HEK293 (cell line): ENCODE results near the gene FAM174B.

Experiments used
- CTCF ChIA-PET: fragments of 350-600 bp; formaldehyde crosslinking; extraction: SDS; loops from one replicate; lab custom pipeline; 2021; ENCODE audit warnings: antibody characterized with exemption; lab: Yijun Ruan, JAX
- POLR2A ChIA-PET: fragments of 300-600 bp; formaldehyde crosslinking; extraction: SDS; loops from one replicate; lab custom pipeline; 2020; ENCODE audit warnings: antibody characterized with exemption, inconsistent platforms; lab: Yijun Ruan, JAX
- H3K27ac ChIP-seq: fragments of 200-500 bp; sonication (Bioruptor generic); 2 replicates; pipeline ENCODE4 v1.5.1; 2014; ENCODE audit warnings: low read depth, low read length, control low read depth, inconsistent platforms; ENCODE audit errors: extremely low read depth
- H3K36me3 ChIP-seq, 2 experiments: fragments of 200-500 bp in 1 of 2; sonication (Bioruptor generic) in 1 of 2; 1 replicate in 1 of 2; 2 replicates in 1 of 2; pipeline ENCODE4 v1.5.1; 2014 to 2017; ENCODE audit warnings: inconsistent platforms in 2 of 2, low read length in 2 of 2; ENCODE audit not compliant: control insufficient read depth in 2 of 2, insufficient read depth in 1 of 2
- H3K4me1 ChIP-seq: fragments of 200-500 bp; sonication (Bioruptor generic); 2 replicates; pipeline ENCODE4 v1.5.1; 2014; ENCODE audit warnings: mild to moderate bottlenecking, low read length, inconsistent platforms; ENCODE audit not compliant: control insufficient read depth, insufficient read depth
- H3K4me3 ChIP-seq: 2 replicates; pipeline ENCODE4 v1.5.1; 2011; ENCODE audit warnings: low read depth, mild to moderate bottlenecking, control low read depth, low read length, moderate library complexity
- H3K9me3 ChIP-seq: fragments of 200-500 bp; sonication (Bioruptor generic); 2 replicates; pipeline ENCODE4 v1.5.1; 2014; ENCODE audit warnings: low read depth, low read length, inconsistent platforms; ENCODE audit not compliant: control insufficient read depth, insufficient read depth
- GLIS1 ChIP-seq: fragments of 450-650 bp; formaldehyde crosslinking; IDR thresholded peaks from 2 replicates; pipeline ENCODE4 v1.5.1; 2016; ENCODE audit warnings: missing biosample characterization, missing genetic modification characterization
- HOXA7 ChIP-seq: sonication (generic); formaldehyde crosslinking; IDR thresholded peaks from 2 replicates; pipeline ENCODE4 v1.8.1; 2022; ENCODE audit warnings: missing genetic modification reagents, borderline replicate concordance
- IKZF3 ChIP-seq: fragments of 450-650 bp; IDR thresholded peaks from 2 replicates; pipeline ENCODE4 v1.5.0; 2018; ENCODE audit warnings: missing biosample characterization, mild to moderate bottlenecking, missing genetic modification characterization, moderate library complexity
- KLF7 ChIP-seq: fragments of 450-650 bp; formaldehyde crosslinking; IDR thresholded peaks from 2 replicates; pipeline ENCODE4 v1.5.1; 2016; ENCODE audit warnings: missing biosample characterization, missing genetic modification characterization, borderline replicate concordance
- TCF7L2 ChIP-seq: IDR thresholded peaks from 2 replicates; pipeline ENCODE4 v1.6.1; 2011; ENCODE audit warnings: low read depth, mild to moderate bottlenecking, inconsistent platforms, low read length, moderate library complexity, borderline replicate concordance
- ZBTB7A ChIP-seq: fragments of 450-650 bp; formaldehyde crosslinking; IDR thresholded peaks from 2 replicates; pipeline ENCODE4 v1.5.1; 2016; ENCODE audit warnings: low read depth, missing biosample characterization, missing genetic modification characterization
- ZNF140 ChIP-seq: fragments of 450-650 bp; formaldehyde crosslinking; IDR thresholded peaks from 2 replicates; pipeline ENCODE4 v1.5.1; 2016; ENCODE audit warnings: missing biosample characterization, missing genetic modification characterization
- ZNF16 ChIP-seq: fragments of 450-650 bp; formaldehyde crosslinking; IDR thresholded peaks from 2 replicates; pipeline ENCODE4 v1.5.1; 2016; ENCODE audit warnings: low read depth, missing biosample characterization, missing genetic modification characterization
- ZNF2 ChIP-seq: fragments of 450-650 bp; formaldehyde crosslinking; IDR thresholded peaks from 2 replicates; pipeline ENCODE4 v1.5.1; 2016; ENCODE audit warnings: missing biosample characterization, missing genetic modification characterization
- ZNF302 ChIP-seq: fragments of 450-650 bp; formaldehyde crosslinking; IDR thresholded peaks from 2 replicates; pipeline ENCODE4 v1.5.1; 2016; ENCODE audit warnings: missing biosample characterization, missing genetic modification characterization, low read depth
- ZNF366 ChIP-seq: fragments of 450-650 bp; formaldehyde crosslinking; conservative IDR thresholded peaks from 2 replicates; pipeline ENCODE4 v1.5.1; 2016; ENCODE audit warnings: missing biosample characterization, missing genetic modification characterization
- ZNF513 ChIP-seq: fragments of 450-650 bp; IDR thresholded peaks from 2 replicates; pipeline ENCODE4 v1.5.1; 2018; ENCODE audit warnings: missing biosample characterization, missing genetic modification characterization
- ZNF514 ChIP-seq: fragments of 450-650 bp; formaldehyde crosslinking; IDR thresholded peaks from 2 replicates; pipeline ENCODE4 v1.5.1; 2016; ENCODE audit warnings: missing biosample characterization, missing genetic modification characterization
- ZNF544 ChIP-seq: fragments of 450-650 bp; formaldehyde crosslinking; IDR thresholded peaks from 2 replicates; pipeline ENCODE4 v1.5.0; 2017; ENCODE audit warnings: missing biosample characterization, missing genetic modification characterization
- ZNF585B ChIP-seq: fragments of 450-650 bp; formaldehyde crosslinking; IDR thresholded peaks from 2 replicates; pipeline ENCODE4 v1.5.1; 2016; ENCODE audit warnings: missing biosample characterization, missing genetic modification characterization
- ZNF785 ChIP-seq: fragments of 450-650 bp; formaldehyde crosslinking; IDR thresholded peaks from 2 replicates; pipeline ENCODE4 v1.5.1; 2016; ENCODE audit warnings: missing biosample characterization, missing genetic modification characterization
- ZNF843 ChIP-seq: fragments of 450-650 bp; formaldehyde crosslinking; IDR thresholded peaks from 2 replicates; pipeline ENCODE4 v1.5.1; 2016; ENCODE audit warnings: missing biosample characterization, missing genetic modification characterization
- TF ChIP-seq, protein P1 (sequence below): fragments of 450-650 bp; formaldehyde crosslinking; IDR thresholded peaks from 2 replicates; pipeline ENCODE4 v1.5.1; 2016; ENCODE audit warnings: missing biosample characterization, missing genetic modification characterization
- TF ChIP-seq, protein P2 (sequence below): fragments of 450-650 bp; formaldehyde crosslinking; IDR thresholded peaks from 2 replicates; pipeline ENCODE4 v1.5.1; 2017; ENCODE audit warnings: missing biosample characterization, missing genetic modification characterization
- TF ChIP-seq, protein P3 (sequence below): fragments of 450-650 bp; formaldehyde crosslinking; IDR thresholded peaks from 2 replicates; pipeline ENCODE4 v1.5.1; 2016; ENCODE audit warnings: missing biosample characterization, missing genetic modification characterization
- TF ChIP-seq, protein P4 (sequence below): fragments of 450-650 bp; formaldehyde crosslinking; IDR thresholded peaks from 2 replicates; pipeline ENCODE4 v1.5.1; 2016; ENCODE audit warnings: missing biosample characterization, missing genetic modification characterization

Gene FAM174B

GRCh38 chr15:92597548-92597947 is 58.0 kb downstream of the FAM174B start (continued):
- no peak for TF ChIP-seq ZBTB7A

DNA sequence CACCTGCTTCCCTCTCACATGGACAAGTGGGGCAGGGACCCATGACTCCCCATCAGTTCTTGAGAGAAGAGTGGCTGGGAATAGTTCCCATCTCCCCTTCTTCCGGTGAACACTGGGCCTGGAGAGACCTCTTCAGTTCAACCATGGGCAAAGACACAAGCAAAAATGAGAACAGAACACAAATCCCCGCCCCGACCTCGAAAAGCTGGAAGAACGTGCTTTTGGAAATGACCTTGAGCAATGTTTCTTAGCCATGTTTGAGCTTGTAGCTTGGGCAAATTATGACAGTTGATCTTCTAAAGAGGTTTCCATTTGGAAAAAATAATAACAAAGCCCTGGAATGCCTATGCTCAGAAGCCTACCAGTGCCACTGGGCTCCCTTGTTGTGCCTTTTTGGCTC is 59.0 kb downstream of the FAM174B start:
- Histone ChIP-seq H3K4me3 (no peak overlapping the region), H3K9me3 (no peaks in the 10 kb centered on the region), H3K27ac (no peak overlapping the region), H3K4me1 (no peaks in the 10 kb centered on the region), H3K36me3 (no peaks in the 10 kb centered on the region)
- ChIA-PET CTCF (no interaction called here), POLR2A (no interaction called here)
- no peak for TF ChIP-seq ZNF843 (tag by site-specific recombination)
- no peak for TF ChIP-seq GLIS1 (tag by site-specific recombination)
- TF ChIP-seq ZNF785 = no peak
- TF ChIP-seq, protein P1, sequence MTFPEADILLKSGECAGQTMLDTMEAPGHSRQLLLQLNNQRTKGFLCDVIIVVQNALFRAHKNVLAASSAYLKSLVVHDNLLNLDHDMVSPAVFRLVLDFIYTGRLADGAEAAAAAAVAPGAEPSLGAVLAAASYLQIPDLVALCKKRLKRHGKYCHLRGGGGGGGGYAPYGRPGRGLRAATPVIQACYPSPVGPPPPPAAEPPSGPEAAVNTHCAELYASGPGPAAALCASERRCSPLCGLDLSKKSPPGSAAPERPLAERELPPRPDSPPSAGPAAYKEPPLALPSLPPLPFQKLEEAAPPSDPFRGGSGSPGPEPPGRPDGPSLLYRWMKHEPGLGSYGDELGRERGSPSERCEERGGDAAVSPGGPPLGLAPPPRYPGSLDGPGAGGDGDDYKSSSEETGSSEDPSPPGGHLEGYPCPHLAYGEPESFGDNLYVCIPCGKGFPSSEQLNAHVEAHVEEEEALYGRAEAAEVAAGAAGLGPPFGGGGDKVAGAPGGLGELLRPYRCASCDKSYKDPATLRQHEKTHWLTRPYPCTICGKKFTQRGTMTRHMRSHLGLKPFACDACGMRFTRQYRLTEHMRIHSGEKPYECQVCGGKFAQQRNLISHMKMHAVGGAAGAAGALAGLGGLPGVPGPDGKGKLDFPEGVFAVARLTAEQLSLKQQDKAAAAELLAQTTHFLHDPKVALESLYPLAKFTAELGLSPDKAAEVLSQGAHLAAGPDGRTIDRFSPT (tag by site-specific recombination) = no peak
- TF ChIP-seq, protein P2, sequence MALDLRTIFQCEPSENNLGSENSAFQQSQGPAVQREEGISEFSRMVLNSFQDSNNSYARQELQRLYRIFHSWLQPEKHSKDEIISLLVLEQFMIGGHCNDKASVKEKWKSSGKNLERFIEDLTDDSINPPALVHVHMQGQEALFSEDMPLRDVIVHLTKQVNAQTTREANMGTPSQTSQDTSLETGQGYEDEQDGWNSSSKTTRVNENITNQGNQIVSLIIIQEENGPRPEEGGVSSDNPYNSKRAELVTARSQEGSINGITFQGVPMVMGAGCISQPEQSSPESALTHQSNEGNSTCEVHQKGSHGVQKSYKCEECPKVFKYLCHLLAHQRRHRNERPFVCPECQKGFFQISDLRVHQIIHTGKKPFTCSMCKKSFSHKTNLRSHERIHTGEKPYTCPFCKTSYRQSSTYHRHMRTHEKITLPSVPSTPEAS (tag by site-specific recombination) = no peak
- TF ChIP-seq, protein P3, sequence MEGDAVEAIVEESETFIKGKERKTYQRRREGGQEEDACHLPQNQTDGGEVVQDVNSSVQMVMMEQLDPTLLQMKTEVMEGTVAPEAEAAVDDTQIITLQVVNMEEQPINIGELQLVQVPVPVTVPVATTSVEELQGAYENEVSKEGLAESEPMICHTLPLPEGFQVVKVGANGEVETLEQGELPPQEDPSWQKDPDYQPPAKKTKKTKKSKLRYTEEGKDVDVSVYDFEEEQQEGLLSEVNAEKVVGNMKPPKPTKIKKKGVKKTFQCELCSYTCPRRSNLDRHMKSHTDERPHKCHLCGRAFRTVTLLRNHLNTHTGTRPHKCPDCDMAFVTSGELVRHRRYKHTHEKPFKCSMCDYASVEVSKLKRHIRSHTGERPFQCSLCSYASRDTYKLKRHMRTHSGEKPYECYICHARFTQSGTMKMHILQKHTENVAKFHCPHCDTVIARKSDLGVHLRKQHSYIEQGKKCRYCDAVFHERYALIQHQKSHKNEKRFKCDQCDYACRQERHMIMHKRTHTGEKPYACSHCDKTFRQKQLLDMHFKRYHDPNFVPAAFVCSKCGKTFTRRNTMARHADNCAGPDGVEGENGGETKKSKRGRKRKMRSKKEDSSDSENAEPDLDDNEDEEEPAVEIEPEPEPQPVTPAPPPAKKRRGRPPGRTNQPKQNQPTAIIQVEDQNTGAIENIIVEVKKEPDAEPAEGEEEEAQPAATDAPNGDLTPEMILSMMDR = no peak
- no peak for TF ChIP-seq ZNF140
- TF ChIP-seq ZNF366 (tag by site-specific recombination) = no peak
- no peak for TF ChIP-seq ZNF544 (tag by site-specific recombination)
- no peak for TF ChIP-seq ZNF585B (tag by site-specific recombination)
- no peak for TF ChIP-seq ZNF302 (tag by site-specific recombination)
- TF ChIP-seq ZNF514 = no peak
- TF ChIP-seq ZNF2 (tag by site-specific recombination) = no peak
- no peak for TF ChIP-seq KLF7 (tag by site-specific recombination)
- no peak for TF ChIP-seq ZNF513 (tag by site-specific recombination)
- no peak for TF ChIP-seq TCF7L2
- TF ChIP-seq, protein P4, sequence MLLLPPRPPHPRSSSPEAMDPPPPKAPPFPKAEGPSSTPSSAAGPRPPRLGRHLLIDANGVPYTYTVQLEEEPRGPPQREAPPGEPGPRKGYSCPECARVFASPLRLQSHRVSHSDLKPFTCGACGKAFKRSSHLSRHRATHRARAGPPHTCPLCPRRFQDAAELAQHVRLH (tag by site-specific recombination) = no peak
- TF ChIP-seq ZNF16 (tag by site-specific recombination) = no peak
- no peak for TF ChIP-seq HOXA7 (CRISPR knock-in tag)
- no peak for TF ChIP-seq IKZF3 (tag by site-specific recombination)
